HG02840 (cell line): Measurements from ENCODE around the gene PSMA4.
"Not testable (repeated sequence)": the region's sequence is repeated elsewhere in the genome, so short reads cannot be mapped to it uniquely, and the experiment has no call there.

Source experiments
- ATAC-seq: cut with Tn5 transposase; IDR thresholded peaks from one replicate; pipeline ENCODE4 v1.9.1; 2021; ENCODE audit warnings: mild to moderate bottlenecking, moderate library complexity, moderate number of reproducible peaks; ENCODE audit not compliant: unreplicated experiment, low FRiP score

PSMA4 gene

DNA sequence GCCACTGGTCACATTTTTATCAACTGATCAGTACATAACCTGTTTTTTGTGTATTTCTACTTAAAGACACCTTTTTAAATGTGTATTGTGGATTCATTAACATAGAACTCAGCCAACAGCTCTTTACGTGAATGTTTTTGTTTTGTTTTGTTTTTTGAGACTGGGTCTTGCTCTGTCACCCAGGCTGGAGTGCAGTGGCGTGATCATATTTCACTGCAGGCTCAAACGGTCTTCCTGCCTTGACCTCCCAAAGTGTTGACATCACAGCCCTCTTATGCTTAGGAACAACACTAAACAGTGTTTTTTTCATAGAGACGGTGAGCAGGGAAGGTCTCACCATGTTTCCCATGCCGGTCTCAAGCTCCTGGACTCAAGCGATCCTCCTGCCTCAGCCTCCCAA is 9.9 kb downstream of the PSMA4 start:
- ATAC-seq = no peak

DNA sequence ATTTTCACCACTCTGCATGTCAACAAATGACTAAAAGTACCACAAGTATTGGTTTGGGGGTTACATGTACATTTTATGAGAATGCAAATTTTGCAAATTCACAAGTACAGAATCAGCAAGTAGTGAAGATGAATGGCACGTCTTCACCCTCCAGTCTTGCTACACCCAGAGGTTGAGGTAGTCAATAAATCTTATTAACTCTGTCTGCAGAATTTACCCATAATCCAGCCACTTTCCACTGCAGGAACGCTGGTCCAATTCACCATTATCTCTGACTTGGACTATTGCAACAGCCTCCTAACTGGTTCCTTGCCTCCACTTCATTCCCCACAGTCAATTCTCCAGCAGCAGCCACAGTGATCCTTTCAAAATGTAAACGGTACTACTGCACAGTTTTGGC is 10.6 kb downstream of the PSMA4 start:
- no peak for ATAC-seq

DNA sequence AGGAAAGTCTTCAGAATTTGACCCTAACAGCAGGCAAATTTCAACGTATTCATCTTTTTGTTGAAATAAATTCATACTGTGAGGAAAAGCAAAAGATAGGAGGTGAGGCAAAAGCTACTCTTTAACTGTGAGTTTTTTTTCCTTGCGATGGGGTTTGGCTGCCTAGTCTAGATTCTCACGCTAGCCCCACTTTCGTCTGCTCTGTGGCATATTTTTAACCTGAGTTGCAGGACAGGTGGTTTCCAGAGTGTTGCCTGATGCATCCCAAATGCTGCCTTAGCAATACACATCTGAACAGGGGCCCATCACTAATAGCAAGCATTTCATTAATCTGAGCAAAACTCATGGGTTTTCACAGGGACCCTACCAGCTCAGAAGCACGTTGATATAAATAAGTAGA is 11.7 kb downstream of the PSMA4 start:
- no peak for ATAC-seq

DNA sequence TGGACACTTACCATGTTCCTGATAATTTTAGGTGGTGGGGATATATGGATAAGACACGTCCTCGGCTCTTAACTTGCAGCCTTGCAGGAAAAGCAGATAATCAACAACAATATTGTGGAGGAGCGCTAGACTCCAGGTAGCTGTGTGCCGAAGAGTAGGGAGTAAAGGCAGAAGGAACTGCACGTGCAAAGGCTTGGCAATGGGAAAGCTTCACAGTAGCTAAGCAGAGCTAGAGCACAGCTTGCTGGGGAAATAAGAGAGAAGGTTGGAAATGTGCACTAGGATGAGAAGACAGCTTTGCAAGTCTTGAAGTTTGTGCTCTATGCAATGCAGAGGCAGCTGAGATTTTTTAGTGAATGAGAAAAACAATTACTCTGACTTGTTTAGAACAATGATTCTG is 12.4 kb downstream of the PSMA4 start:
- no peak for ATAC-seq

DNA sequence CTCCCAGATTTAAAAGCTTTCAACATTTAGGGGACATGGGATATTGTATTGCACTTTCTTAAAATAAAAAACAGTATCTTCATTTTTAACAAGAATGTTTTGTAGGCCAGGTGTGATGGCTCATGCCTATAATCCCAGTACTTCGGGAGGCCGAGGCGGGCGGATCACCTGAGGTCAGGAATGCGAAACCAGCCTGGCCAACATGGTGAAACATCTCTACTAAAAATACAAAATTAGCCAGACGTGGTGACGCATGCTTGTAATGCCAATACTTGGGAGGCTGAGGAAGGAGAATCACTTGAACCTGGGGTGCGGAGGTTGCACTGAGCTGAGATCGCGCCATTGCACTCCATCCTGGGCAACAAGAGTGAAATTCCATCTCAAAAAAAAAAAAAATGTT is 20.0 kb downstream of the PSMA4 start:
- ATAC-seq = not testable (repeated sequence)

DNA sequence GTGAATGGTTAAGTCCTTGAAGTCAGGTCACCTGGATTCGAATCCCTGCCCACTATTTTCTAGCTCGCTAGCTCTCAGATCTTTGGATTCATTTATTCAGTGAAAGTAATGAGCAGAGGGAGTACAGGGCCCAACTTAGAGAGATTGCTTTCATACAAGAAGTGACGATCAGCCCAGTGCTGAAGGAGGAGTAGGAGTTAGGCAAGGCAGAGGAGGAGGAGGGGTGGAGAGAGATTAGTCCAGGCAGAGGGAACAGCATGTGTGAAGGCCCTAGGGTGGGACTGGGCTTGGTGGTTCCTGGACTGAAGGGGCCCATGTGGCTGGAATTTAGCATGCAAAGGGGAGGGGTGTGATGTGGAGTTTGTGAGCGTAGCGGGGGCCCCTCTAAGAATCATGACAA is 21.2 kb downstream of the PSMA4 start:
- ATAC-seq = no peak

DNA sequence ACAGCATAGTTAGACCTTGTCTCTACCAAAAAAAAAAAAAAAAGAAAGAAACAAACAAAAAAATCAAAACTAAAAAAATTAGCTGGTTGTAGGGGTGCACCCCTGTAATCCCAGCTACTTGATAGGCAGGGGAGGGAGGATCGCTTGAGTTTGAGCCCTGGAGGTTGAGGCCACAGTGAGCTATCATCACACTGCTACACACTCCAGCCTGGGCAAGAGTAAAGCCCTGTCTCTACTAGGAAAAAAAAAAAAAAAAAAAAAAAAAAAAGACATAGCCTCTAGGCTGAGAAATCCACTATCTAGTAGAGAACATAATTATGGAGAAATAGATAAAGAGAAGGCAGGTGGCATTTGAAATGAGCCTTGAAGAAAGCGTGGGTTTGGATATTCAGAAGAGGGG is 22.8 kb downstream of the PSMA4 start:
- no peak for ATAC-seq

DNA sequence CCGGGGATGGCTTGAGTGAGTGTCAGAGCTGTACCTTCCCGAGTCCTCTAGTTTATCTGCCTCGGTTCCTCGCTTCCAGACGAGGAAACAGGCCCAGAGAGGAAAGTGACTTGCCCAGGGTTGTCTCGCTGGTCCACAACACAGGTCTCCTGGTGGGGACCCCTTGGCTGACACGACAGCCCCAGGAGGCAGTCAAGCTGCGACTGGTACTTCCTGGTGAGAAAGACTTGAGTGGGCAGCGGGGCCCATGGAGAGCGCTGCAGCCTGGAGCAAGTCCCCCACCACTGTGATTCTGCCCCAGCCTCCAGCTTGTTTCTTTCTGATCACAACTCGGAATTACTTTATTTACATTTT is 24.5 kb downstream of the PSMA4 start:
- ATAC-seq = peak; percentile 15

DNA sequence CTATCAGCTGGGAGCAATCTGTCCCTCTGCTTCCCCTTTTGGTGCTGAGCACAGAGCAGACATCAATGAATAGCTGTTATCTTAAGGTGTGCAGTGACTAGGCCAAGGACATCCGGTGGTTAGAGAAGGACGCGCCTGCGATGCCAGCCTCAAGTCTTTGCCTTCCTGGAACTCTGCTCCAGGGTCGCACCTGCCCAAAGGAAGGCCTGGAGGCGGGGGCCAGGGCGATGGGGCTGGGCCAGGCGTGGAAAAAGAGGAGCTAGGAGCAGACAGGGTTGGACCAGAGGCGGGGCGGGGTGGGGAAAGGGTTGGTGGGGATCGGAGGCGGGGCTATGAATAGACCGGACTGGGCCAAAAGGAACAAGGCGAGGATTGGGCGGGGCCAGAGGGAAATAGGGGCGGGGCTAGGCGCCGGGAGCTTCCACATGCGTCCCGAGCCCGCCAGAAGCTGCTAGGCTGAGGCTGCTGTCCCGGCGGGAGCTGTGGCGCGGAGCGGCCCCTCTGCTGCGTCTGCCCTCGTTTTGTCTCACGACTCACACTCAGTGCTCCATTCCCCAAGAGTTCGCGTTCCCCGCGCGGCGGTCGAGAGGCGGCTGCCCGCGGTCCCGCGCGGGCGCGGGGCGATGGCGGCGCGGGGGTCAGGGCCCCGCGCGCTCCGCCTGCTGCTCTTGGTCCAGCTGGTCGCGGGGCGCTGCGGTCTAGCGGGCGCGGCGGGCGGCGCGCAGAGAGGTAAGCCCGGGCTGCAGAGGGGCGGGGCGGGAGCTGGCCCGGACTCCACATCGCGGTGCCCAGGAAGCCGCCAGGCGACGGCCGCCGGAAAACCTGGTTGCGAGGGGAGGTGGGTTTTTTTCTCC is 25.1 kb downstream of the PSMA4 start, which contains the start of gene CHRNA5:
CHRNA5 (plus strand) TSS at position 424 of the 854 bp plus-strand sequence; CDS start at position 624, 200 bp downstream.
- ATAC-seq = peak; percentile 76

DNA sequence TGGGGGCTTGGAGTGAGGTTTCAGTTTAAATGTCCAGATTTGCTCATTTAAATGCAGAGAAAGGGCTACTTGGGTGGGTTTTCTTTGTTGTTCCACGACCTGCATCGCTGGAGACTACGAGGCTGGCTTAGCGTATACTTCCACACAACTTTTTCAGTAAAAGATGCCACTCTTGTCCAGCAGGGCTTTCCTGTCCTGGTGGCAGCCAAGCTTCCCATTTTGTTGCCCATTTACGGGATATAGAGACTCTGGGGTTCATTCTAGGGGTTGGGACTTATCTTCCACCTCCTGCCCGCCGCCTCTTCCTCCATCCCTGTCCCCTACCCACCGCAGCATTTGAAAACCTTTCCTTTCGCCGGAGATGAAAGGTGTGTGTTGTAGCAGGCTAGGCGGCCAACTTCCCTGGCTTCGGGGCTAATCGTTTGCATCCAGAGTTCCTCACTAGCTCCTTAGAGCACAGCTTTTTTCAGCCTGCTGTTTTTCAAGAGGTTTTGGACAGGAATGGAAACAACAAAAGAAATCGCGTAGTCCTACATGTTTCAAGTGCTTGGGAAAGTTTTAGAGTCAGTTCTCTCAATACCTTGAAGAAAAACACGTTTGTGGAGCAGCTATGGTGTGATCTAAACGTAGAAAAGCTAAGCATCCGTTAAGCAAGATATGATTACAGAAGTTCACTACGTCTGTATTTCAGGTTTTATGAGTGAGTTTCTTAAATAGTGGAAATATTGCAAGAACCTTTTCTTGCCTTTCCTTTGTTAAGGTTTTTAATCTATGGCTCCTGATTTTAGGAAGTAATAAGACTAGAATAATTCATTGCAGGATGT is 25.9 kb downstream of the PSMA4 start:
- ATAC-seq = no peak

DNA sequence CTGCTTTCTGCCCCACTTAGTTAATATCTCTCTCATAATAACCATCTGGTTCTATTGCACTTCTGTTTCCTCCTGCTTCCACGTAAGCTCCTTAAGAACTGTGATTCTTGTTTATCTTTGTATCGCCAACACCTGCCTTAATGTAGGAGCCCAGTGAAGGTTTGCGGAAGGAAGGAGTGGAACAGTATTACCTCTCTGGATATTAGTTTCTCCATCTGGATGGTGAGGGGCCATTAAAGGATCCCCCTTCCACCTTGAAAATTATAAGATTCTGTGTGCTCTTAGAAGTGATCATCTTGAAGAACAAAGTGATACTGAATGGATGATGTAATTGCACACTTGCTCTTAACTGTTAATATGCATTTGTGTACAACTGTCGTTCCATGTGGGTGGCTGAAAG is 27.3 kb downstream of the PSMA4 start:
- no peak for ATAC-seq

DNA sequence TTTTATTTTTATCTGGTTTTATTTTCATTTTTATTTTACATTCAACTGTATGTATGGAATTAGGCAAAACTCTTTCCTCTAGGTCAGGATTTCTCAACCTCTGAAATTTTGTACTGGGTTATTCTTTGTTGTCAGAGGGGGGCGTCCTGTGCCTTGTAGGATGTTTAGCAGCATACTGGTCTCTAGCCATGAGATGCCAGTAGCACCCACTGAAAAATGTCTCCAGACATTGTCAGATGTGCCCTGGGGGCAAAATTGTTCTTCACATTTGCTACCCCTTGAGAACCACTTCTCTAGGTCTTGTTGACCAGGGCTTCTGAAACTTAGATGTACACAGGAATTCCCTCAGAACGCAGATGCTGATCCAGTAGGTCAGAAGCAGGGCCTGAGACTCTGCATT is 30.5 kb downstream of the PSMA4 start:
- ATAC-seq = no peak

DNA sequence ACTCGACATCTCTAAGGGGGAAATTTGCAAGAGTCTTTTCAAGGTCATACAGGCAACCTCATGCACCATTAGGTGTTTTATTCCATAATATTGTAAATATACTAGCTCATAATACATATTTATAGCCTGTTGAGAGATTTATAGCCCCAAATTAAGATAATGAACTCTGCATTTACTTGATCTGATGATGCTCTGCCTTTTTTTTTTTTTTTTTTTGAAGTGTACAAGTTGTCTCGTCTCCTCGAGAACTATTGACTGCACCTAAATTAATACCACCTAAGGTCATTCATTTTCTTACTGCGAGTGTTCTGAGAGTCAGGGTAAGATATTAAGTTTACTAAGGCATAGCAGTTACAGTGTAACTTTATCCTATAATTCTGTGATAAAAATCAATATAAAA is 31.1 kb downstream of the PSMA4 start:
- ATAC-seq = no peak

DNA sequence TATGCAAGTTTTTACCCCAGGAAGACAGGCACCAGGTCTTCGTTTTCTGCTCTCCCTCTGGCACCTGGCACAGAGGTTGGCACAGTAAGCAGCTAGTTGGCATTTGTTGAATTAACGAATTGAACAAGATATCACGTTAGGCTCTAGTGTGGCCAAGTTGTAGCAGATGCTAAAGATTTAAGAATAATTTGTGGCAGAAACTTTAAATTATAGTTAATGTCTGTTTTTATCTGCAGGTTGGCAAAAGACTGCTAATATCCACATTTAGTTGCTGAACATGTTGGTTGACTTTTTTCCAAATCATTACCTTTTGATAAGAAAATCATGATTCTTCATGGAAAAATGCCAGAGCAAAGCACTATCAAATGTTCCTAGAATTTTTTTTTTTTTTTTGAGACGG is 33.2 kb downstream of the PSMA4 start:
- no peak for ATAC-seq

DNA sequence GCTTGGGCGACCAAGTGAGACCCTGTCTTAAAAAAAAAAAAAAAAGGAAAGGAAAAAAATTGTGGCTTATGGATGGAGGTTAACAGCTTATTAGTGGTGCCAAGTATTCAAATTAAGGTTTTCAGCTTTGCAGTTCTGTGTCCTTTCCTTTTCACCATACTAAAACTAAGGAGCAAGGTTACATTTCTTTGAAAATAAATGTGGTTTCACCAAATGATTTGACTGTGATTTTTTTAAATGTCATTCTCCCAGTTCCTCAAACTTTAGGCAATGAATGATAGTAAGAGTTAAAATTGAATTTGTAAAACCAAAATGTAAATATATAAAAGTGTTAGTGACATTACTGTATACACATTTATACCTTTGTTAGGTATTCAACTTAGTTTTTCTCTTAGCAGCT is 34.7 kb downstream of the PSMA4 start:
- ATAC-seq = no peak

DNA sequence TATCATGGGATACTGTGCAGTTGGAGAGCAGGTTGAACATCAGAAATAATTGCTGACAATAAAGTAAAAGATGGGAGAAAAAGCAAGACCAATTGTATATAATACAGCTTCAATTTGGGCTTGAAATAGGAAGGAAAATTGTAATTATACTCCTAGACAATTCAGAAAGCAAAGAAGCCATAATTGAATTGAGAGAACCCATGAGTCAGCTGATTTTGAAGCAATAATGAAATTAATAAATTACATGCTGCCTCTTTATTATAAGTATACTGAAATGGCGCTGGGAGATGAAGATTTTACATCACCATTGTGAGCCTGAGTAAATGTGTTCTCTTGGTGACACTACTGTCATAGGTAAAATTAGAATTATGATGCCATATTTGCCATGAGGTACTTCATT is 57.3 kb downstream of the PSMA4 start:
- no peak for ATAC-seq

DNA sequence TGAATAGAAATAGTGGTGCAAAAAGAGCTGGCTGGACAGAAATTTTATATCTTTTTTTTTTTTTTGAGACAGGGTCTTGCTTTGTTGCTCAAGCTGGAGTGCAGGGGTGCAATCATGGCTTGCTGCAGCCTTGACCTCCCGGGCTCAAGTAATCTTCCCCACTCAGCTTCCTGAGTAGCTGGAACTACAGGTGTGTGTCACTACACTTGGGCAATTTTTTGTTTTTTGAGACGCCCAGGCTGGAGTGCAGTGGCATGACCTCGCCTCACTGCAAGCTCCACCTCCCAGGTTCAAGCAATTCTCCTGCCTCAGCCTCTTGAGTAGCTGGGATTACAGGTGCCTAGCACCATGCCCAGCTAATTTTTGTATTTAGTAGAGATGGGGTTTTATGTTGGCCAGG is 58.1 kb downstream of the PSMA4 start:
- no peak for ATAC-seq

DNA sequence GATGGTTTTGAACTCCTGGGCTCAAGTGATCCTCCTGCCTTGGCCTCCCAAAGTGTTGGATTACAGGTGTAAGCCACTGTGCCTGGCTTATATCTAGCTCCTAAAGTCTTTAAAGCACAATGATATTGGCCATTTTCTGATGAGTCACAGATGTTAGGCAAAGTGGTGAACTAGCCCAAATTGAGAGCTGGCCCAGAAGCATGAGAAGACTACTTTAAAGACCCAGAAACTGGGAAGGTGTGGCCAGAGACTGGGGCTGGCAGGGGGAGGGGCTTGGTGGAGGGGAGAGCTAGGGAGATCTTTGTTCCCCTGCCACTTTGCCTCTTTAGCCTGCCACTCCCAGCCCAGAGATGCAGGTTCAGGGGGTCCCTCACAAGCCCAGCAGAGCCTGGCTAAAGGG is 58.9 kb downstream of the PSMA4 start:
- ATAC-seq = no peak
